ENCODE data around the gene DDX60.
"Not testable (repeated sequence)": the region's sequence is repeated elsewhere in the genome, so short reads cannot be mapped to it uniquely, and the experiment has no call there.

DDX60 gene

DNA sequence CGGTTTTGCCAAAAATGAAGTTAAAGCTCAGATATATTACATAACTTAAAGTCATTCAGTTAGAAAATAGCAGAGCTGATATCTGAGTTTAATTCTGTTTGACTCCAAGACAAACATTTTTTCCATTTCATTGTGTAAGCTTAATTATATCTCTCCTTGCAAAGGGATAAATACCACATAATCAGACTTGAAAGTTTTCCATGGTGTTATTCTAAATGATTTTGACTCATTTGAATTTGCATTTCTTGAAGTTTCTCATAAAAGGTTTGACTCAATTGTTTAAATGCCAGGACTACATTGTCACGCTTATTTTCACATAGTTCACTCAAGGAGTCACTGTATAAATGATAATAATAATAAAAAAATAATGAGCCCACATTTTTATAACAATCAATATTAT, 39.4 kb upstream of the DDX60 start:
- H3K36me3 ChIP-seq (replicated peaks), result peaks cover 2% of the 10 kb centered on the region
- in situ Hi-C loops (cut with HindIII; ENCODE audit: low pct_ligation_motif_present, low sequenced_read_pairs), result no loop called here
- H3K4me3 ChIP-seq (ENCODE audit: low read depth, low read length), result no peak overlapping the region
- DNase-seq, result no peak
- H3K27me3 ChIP-seq (replicated peaks), result no peaks in the 10 kb centered on the region
- TF ChIP-seq, protein P1, sequence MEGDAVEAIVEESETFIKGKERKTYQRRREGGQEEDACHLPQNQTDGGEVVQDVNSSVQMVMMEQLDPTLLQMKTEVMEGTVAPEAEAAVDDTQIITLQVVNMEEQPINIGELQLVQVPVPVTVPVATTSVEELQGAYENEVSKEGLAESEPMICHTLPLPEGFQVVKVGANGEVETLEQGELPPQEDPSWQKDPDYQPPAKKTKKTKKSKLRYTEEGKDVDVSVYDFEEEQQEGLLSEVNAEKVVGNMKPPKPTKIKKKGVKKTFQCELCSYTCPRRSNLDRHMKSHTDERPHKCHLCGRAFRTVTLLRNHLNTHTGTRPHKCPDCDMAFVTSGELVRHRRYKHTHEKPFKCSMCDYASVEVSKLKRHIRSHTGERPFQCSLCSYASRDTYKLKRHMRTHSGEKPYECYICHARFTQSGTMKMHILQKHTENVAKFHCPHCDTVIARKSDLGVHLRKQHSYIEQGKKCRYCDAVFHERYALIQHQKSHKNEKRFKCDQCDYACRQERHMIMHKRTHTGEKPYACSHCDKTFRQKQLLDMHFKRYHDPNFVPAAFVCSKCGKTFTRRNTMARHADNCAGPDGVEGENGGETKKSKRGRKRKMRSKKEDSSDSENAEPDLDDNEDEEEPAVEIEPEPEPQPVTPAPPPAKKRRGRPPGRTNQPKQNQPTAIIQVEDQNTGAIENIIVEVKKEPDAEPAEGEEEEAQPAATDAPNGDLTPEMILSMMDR (IDR thresholded peaks at IDR 0.05; ENCODE audit: low read depth, low read length, missing control alignments), result no peak
- no peak overlapping the region for H3K27ac ChIP-seq

GRCh38 chr4:168353746-168354145, 35.2 kb upstream of the DDX60 start:
- in situ Hi-C loops (cut with HindIII; ENCODE audit: low pct_ligation_motif_present, low sequenced_read_pairs), result no loop called here
- H3K36me3 ChIP-seq (replicated peaks), result peaks cover 2% of the 10 kb centered on the region
- H3K4me3 ChIP-seq (ENCODE audit: low read depth, low read length), result no peak overlapping the region
- TF ChIP-seq, protein P1 (IDR thresholded peaks at IDR 0.05; ENCODE audit: low read depth, low read length, missing control alignments), result no peak
- no peak for DNase-seq
- H3K27me3 ChIP-seq (replicated peaks), result no peaks in the 10 kb centered on the region
- no peak overlapping the region for H3K27ac ChIP-seq

- Histone ChIP-seq H3K27me3 (replicated peaks) (no peaks in the 10 kb centered on the region), H3K36me3 (replicated peaks) (no peaks in the 10 kb centered on the region), H3K27ac (no peak overlapping the region), H3K4me3 (ENCODE audit: low read depth, low read length) (no peak overlapping the region)
- DNase-seq, result peak; percentile 33
- in situ Hi-C loops (cut with HindIII; ENCODE audit: low pct_ligation_motif_present, low sequenced_read_pairs), result no loop called here
- TF ChIP-seq, protein P1 (IDR thresholded peaks at IDR 0.05; ENCODE audit: low read depth, low read length, missing control alignments), result no peak
Observed at GRCh38 chr4:168337550-168337940, 19.0 kb upstream of the DDX60 start.

DNA sequence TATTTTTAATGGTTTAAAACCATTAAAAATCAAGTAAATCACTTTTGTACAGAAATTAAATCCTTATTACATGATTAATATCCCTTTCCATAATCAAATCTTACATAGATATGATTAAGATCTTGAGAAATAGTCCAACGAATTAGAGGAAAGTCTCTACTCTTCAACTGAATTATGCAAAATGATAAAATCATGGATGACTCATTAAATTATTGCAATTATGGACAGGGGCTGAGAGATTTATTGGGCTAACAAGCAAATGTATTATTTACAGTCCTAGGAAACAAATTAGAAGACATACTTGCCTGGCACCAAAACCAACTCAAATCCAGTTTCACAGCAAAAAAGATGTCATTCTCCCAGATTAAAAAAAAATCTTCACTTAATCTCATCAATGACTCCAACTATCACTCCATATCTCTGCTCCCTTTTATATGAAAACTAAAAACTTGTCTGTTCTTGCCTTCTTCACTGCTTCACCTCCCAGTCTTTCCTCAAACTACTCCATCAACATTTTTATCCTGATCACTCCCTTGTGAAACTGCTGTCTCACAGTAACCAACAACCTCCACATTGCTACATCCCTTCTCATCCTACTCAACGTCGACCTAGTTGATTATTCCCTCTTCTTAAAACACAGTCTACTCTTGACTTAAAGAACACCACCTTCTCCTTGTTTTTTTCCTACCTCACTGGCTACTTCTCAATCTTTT, 18.4 kb upstream of the DDX60 start:
- TF ChIP-seq, protein P1 (IDR thresholded peaks at IDR 0.05; ENCODE audit: low read depth, low read length, missing control alignments), result no peak
- no peak overlapping the region for H3K27ac ChIP-seq
- no peaks in the 10 kb centered on the region for H3K36me3 ChIP-seq (replicated peaks)
- no peaks in the 10 kb centered on the region for H3K27me3 ChIP-seq (replicated peaks)
- no peak overlapping the region for H3K4me3 ChIP-seq (ENCODE audit: low read depth, low read length)
- DNase-seq, result no peak
- in situ Hi-C loops (cut with HindIII; ENCODE audit: low pct_ligation_motif_present, low sequenced_read_pairs), result no loop called here

DNA sequence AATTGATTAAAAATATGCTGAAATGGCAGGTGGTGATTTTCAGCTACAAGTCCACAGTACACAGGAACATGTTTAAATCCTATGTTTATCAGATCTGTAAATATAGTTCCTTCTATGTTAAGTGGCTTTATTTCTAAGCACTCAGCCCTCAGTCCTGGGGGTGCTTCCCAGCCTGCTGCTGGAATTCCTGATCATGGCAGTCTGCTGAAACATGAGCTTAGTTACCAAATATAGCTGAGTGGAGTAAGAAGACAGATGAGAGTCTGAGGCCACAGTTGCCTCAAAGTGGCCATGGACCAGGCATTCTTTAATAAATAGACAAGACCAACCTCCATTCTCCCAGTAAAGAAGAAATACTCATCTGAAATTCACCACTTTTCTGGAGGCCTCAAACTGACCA, 17.1 kb upstream of the DDX60 start:
- TF ChIP-seq, protein P1 (IDR thresholded peaks at IDR 0.05; ENCODE audit: low read depth, low read length, missing control alignments), result no peak
- in situ Hi-C loops (cut with HindIII; ENCODE audit: low pct_ligation_motif_present, low sequenced_read_pairs), result no loop called here
- H3K27ac ChIP-seq, result no peak overlapping the region
- no peaks in the 10 kb centered on the region for H3K27me3 ChIP-seq (replicated peaks)
- peak; percentile 20 for DNase-seq
- no peaks in the 10 kb centered on the region for H3K36me3 ChIP-seq (replicated peaks)
- no peak overlapping the region for H3K4me3 ChIP-seq (ENCODE audit: low read depth, low read length)

- Histone ChIP-seq H3K36me3 (replicated peaks) (no peaks in the 10 kb centered on the region), H3K27ac (no peak overlapping the region), H3K4me3 (ENCODE audit: low read depth, low read length) (no peak overlapping the region), H3K27me3 (replicated peaks) (no peaks in the 10 kb centered on the region)
- in situ Hi-C loops (cut with HindIII; ENCODE audit: low pct_ligation_motif_present, low sequenced_read_pairs), result no loop called here
- TF ChIP-seq, protein P1 (IDR thresholded peaks at IDR 0.05; ENCODE audit: low read depth, low read length, missing control alignments), result no peak
- no peak for DNase-seq
Observed at GRCh38 chr4:168334053-168334452, 15.5 kb upstream of the DDX60 start.

GRCh38 chr4:168330575-168330974, 12.0 kb upstream of the DDX60 start:
- H3K27ac ChIP-seq; H3K4me3 ChIP-seq (ENCODE audit: low read depth, low read length); DNase-seq; H3K27me3 ChIP-seq (replicated peaks); H3K36me3 ChIP-seq (replicated peaks); in situ Hi-C loops (cut with HindIII; ENCODE audit: low pct_ligation_motif_present, low sequenced_read_pairs): not testable (repeated sequence)
